Vagina (tissue), 2 donors: ENCODE measurements around the gene CLCNKA. TPM values are rescaled to one million over a fixed set of nuclear protein-coding genes. Genes with fewer than 3 reads are reported as not detected.

Experiments used
- DNase-seq, 2 donors: peaks; one replicate each; pipeline ENCODE4 v3.0.0-alpha.2; 2017; ENCODE audit errors: extremely low spot score in 2 of 2
- H3K27ac ChIP-seq: fragments of 200-600 bp; sonication (generic); one replicate; pipeline ENCODE4 v1.5.1; 2019
- H3K27me3 ChIP-seq: fragments of 200-600 bp; sonication (generic); one replicate; pipeline ENCODE4 v1.5.1; 2019
- H3K36me3 ChIP-seq, 2 donors: fragments of 200-600 bp; sonication (generic); one replicate each; pipeline ENCODE4 v1.5.1; 2017 to 2019
- H3K4me1 ChIP-seq: fragments of 200-600 bp; sonication (generic); one replicate; pipeline ENCODE4 v1.5.1; 2019
- H3K4me3 ChIP-seq, 2 donors: fragments of 200-600 bp; sonication (generic); 1 replicate in 1 of 2; 2 replicates in 1 of 2; pipeline ENCODE4 v1.5.1; 2016 to 2019
- H3K9me3 ChIP-seq: fragments of 200-600 bp; sonication (generic); one replicate; pipeline ENCODE4 v1.5.1; 2019
- CTCF ChIP-seq, 3 experiments: fragments of 450-650 bp in 2 of 3; fragments of 200-600 bp in 1 of 3; sonication (generic) in 1 of 3; IDR thresholded peaks; one replicate each; pipeline ENCODE4 v1.5.1; 2017 to 2019; ENCODE audit warnings: antibody characterized with exemption in 3 of 3, mild to moderate bottlenecking in 2 of 3, moderate library complexity in 2 of 3
- POLR2A ChIP-seq, 2 donors: fragments of 450-650 bp; IDR thresholded peaks; one replicate each; pipeline ENCODE4 v1.6.1; 2017; ENCODE audit warnings: antibody characterized with exemption in 2 of 2, mild to moderate bottlenecking in 2 of 2, moderate library complexity in 2 of 2
- POLR2AphosphoS5 ChIP-seq, 2 donors: sonication (generic); formaldehyde crosslinking; IDR thresholded peaks; one replicate each; pipeline ENCODE4 v1.9.0; 2017; ENCODE audit warnings: antibody characterized with exemption in 2 of 2, mild to moderate bottlenecking in 2 of 2, low read depth in 1 of 2; ENCODE audit not compliant: insufficient read depth in 1 of 2
- intact Hi-C: fragments of 100-400 bp; cut with DNase I; formaldehyde crosslinking; loops from one replicate; pipeline ENCODE4 v1.15.1; 2023
- total RNA-seq: library from RNA; depleted of rRNA; stranded (reverse); fragments of >200 nt; gene quantifications from one replicate; pipeline ENCODE4 v1.2.3, GENCODE V29; 2016

Gene CLCNKA
- total RNA-seq, 1 donor from 2014 or later = 0.25 TPM

DNA sequence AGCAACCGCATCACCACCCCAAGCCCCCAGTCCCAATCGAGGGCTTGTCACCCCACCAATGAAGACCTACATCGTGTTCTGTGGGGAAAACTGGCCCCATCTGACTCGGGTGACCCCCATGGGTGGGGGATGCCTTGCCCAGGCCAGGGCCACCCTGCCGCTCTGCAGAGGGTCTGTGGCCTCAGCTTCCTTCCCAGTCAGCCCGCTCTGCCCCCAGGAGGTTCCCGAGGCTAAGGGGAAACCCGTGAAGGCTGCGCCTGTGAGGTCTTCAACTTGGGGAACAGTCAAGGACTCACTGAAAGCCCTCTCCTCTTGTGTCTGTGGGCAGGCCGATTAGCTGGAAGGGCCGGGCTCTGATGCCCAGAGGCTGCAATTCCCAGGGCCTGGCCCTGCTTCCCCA is 15.8 kb upstream of the CLCNKA start:
- Histone ChIP-seq H3K9me3 (no peaks in the 10 kb centered on the region), H3K4me3 (no peak overlapping the region), H3K36me3 (no peaks in the 10 kb centered on the region), H3K4me1 (no peaks in the 10 kb centered on the region), H3K27ac (no peak overlapping the region), H3K27me3 (no peaks in the 10 kb centered on the region)
- no peak for DNase-seq
- TF ChIP-seq POLR2AphosphoS5 (IDR thresholded peaks at IDR 0.05; ENCODE audit: insufficient read depth in 1 of 2, low read depth in 1 of 2) (no peak), CTCF (IDR thresholded peaks at IDR 0.05) (no peak)
- intact Hi-C loops = loop anchor here (2.0 to 10.0 kb wide), 2 partner anchors 25 to 49 kb away; no protein-coding TSS in a partner anchor

- H3K4me3 ChIP-seq = no peak overlapping the region
- H3K27me3 ChIP-seq = no peaks in the 10 kb centered on the region
- H3K36me3 ChIP-seq = no peaks in the 10 kb centered on the region
- no peak overlapping the region for H3K27ac ChIP-seq
- H3K9me3 ChIP-seq = no peaks in the 10 kb centered on the region
- TF ChIP-seq POLR2A (IDR thresholded peaks at IDR 0.05) = no peak
- TF ChIP-seq POLR2AphosphoS5 (IDR thresholded peaks at IDR 0.05; ENCODE audit: insufficient read depth in 1 of 2, low read depth in 1 of 2) = no peak
- no peak for TF ChIP-seq CTCF (IDR thresholded peaks at IDR 0.05)
- no peaks in the 10 kb centered on the region for H3K4me1 ChIP-seq
- DNase-seq = no peak
- intact Hi-C loops = loop anchor here (2.0 to 10.0 kb wide), 2 partner anchors 24 to 48 kb away; no protein-coding TSS in a partner anchor
These were observed 15.0 kb upstream of the CLCNKA start for GRCh38 chr1:16006552-16007485.

- H3K4me3 ChIP-seq = no peak overlapping the region
- no peaks in the 10 kb centered on the region for H3K27me3 ChIP-seq
- TF ChIP-seq POLR2AphosphoS5 (IDR thresholded peaks at IDR 0.05; ENCODE audit: insufficient read depth in 1 of 2, low read depth in 1 of 2) (no peak), CTCF (IDR thresholded peaks at IDR 0.05) (no peak), POLR2A (IDR thresholded peaks at IDR 0.05) (no peak)
- H3K4me1 ChIP-seq = peaks cover 7% of the 10 kb centered on the region
- H3K9me3 ChIP-seq = no peaks in the 10 kb centered on the region
- no peaks in the 10 kb centered on the region for H3K36me3 ChIP-seq
- intact Hi-C loops = loop anchor here (2.0 to 10.0 kb wide), 2 partner anchors 23 to 47 kb away; no protein-coding TSS in a partner anchor
- H3K27ac ChIP-seq = no peak overlapping the region
- no peak for DNase-seq
These were observed 14.0 kb upstream of the CLCNKA start for GRCh38 chr1:16007671-16008341.

- peaks cover 19% of the 10 kb centered on the region for H3K4me1 ChIP-seq
- H3K4me3 ChIP-seq = no peak overlapping the region
- no peak overlapping the region for H3K27ac ChIP-seq
- H3K9me3 ChIP-seq = no peaks in the 10 kb centered on the region
- no peaks in the 10 kb centered on the region for H3K36me3 ChIP-seq
- intact Hi-C loops = loop anchor here (10.0 kb wide), 1 partner anchor 46 kb away; no protein-coding TSS in a partner anchor
- no peak for DNase-seq
- TF ChIP-seq CTCF (IDR thresholded peaks at IDR 0.05) = peak; percentile 92 to 98 (median 98)
- TF ChIP-seq POLR2AphosphoS5 (IDR thresholded peaks at IDR 0.05; ENCODE audit: insufficient read depth in 1 of 2, low read depth in 1 of 2) = no peak
- no peaks in the 10 kb centered on the region for H3K27me3 ChIP-seq
These were observed 12.8 kb upstream of the CLCNKA start for GRCh38 chr1:16009030-16009460.
